Mesangial cell (primary cell): ENCODE data around the gene IPO4. TPM values are rescaled to one million over a fixed set of nuclear protein-coding genes. Genes with fewer than 3 reads are reported as not detected.

Experiments used
- total RNA-seq: library from RNA; depleted of rRNA; stranded (reverse); fragments of >200 nt; gene quantifications from 2 replicates; pipeline ENCODE4 v1.2.3, GENCODE V29; 2015

Gene IPO4, protein sequence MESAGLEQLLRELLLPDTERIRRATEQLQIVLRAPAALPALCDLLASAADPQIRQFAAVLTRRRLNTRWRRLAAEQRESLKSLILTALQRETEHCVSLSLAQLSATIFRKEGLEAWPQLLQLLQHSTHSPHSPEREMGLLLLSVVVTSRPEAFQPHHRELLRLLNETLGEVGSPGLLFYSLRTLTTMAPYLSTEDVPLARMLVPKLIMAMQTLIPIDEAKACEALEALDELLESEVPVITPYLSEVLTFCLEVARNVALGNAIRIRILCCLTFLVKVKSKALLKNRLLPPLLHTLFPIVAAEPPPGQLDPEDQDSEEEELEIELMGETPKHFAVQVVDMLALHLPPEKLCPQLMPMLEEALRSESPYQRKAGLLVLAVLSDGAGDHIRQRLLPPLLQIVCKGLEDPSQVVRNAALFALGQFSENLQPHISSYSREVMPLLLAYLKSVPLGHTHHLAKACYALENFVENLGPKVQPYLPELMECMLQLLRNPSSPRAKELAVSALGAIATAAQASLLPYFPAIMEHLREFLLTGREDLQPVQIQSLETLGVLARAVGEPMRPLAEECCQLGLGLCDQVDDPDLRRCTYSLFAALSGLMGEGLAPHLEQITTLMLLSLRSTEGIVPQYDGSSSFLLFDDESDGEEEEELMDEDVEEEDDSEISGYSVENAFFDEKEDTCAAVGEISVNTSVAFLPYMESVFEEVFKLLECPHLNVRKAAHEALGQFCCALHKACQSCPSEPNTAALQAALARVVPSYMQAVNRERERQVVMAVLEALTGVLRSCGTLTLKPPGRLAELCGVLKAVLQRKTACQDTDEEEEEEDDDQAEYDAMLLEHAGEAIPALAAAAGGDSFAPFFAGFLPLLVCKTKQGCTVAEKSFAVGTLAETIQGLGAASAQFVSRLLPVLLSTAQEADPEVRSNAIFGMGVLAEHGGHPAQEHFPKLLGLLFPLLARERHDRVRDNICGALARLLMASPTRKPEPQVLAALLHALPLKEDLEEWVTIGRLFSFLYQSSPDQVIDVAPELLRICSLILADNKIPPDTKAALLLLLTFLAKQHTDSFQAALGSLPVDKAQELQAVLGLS
- total RNA-seq, result 50.6 and 80.5 TPM in 2 replicates

DNA sequence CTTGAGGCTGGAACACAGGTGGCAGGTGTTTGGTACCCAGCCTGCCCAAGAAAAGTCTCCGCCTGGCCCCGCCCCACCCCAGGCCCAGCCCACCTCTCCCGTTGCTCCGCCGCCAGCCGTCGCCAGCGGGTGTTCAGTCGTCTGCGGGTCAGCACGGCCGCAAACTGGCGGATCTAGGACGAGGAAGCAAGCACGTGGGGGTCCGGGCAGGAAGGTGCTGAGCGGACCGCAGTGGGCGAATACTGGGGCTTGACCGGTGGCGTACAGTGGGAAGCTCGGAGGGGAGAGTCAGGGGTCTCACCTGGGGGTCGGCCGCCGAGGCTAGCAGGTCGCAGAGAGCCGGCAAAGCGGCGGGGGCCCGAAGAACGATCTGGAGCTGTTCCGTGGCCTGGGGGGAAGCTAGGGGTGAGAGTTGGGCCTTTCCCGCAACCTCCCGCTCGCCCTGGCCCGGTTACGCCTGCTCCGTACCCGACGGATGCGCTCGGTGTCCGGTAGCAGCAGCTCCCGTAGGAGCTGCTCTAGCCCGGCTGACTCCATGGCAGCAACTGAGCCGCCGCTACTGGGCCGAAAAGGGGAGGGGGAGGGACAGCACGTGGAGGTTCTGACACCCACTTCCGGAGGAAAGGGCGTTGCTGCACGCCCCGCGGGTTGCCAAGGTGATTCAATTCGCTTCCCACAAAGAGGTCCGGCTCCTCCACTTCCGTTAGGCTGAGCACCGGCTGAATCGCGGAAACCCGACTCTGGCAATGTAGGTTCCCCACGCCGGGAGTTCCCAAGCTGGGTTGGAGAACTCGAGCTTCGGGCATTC is at the start of gene IPO4:
IPO4 (minus strand) TSS at position 566 of the 808 bp plus-strand sequence; CDS start at position 537, 29 bp downstream.

DNA sequence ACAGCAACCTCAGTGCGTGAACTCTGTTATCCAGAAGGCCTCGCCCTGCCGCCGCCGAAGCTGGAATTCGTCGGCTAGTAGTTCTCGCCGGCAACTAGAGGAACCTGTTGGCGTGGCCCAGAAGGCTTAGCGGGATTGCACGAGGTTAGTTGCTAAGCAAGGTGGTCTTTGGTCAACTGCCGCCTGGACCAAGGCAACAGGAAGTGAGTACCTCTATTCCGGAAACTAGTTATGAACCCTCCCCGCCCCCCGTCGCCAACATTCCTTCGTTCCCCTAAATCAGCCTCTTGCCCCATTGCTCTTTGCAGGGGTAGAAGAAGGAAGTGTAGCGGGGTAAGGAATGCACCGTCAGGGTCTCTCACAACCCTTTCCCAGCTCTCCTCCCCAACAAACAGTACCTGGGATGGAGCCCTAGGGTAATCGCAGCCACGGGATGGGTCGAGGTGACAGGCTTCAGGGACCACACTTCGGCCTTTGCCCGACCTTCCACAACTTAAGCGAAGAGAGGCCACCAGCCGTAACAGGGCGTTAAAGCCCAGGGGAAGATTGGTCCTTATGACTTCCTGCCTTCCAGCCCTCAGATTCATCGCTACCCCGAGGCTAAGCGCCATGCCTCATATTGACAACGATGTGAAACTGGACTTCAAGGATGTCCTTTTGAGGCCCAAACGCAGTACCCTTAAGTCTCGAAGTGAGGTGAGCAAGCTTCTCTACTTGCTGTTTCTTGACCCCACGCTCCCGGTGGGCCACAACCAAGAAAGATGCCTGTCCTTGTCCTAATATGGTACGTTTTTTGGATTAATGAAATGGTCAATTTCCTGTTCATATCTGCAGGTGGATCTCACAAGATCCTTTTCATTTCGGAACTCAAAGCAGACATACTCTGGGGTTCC is 44.3 kb upstream of the IPO4 start, which contains the start of gene GMPR2:
GMPR2 (plus strand) TSS at position 285 of the 893 bp plus-strand sequence; CDS start at position 610, 325 bp downstream.

DNA sequence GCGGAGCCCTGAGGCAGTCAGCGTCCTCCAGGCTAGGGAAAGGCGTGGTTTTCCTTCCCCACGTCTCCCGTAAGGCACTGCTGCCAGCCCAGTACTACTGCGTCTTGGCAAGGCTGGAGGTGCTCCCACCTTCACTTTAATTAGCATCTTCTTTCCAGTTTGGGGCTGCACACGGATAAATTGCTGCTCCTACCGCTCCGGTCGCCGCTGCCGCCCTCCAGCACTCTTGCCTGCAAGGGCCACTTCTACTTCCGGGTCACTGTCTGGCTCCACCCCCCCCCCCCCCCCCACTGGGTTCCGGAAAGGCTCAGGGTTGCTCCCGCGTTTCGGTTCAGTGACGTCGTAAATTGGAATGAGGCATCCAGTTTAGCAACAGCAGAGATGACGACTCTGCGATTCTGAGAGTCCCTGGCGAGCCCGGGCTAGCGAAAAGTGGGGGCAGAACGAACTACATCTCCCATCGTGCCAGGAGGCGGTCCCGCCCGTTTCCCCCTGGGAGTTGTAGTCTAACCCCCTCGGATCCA is 43.6 kb upstream of the IPO4 start, which contains the start of gene NEDD8:
NEDD8 (minus strand) TSS at position 247 of the 524 bp plus-strand sequence; CDS start at position 147, 100 bp downstream.

DNA sequence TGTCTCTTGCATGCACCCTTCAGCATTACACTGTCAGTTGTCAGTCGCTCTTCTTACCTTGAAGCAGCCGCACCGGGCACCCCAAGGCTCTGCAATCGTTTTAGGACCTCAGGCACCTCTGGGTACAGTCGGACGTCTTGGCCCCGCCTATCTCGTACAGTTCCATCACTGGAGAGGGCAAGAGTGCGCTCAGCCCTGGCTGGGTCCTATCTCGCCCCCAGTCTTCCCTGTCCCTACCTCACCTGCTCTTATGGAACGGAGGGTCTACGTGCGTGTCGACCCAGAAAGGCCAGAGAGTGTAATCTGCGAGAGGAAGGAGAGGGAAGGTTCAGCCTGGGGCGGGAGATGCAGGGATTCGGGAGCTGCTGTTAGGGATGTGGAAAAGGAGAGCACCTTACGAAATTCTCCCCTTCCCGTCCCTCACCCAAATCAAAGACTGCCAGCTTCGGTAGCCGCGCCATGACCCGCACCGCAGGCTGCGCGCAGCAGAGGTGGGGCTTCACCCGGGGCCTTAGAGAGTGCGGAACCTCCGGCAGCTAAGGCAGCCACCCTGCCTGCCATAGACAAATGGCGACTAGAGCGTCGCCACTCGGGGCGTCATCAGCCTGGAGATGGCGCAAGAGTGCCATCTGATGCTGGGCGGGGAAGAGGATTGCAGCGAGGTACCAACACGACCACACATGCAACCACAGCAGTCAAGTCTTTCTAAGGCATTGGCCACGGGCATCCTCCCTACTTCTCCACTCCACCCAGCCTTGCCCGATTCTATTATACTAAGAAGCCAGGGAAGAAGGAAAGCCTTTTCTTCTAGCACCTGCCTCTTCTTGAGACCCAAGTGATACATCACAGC is 27.1 kb upstream of the IPO4 start, which contains the start of gene MDP1:
MDP1 (minus strand) TSS at position 572 of the 850 bp plus-strand sequence; CDS start at position 461, 111 bp downstream.

DNA sequence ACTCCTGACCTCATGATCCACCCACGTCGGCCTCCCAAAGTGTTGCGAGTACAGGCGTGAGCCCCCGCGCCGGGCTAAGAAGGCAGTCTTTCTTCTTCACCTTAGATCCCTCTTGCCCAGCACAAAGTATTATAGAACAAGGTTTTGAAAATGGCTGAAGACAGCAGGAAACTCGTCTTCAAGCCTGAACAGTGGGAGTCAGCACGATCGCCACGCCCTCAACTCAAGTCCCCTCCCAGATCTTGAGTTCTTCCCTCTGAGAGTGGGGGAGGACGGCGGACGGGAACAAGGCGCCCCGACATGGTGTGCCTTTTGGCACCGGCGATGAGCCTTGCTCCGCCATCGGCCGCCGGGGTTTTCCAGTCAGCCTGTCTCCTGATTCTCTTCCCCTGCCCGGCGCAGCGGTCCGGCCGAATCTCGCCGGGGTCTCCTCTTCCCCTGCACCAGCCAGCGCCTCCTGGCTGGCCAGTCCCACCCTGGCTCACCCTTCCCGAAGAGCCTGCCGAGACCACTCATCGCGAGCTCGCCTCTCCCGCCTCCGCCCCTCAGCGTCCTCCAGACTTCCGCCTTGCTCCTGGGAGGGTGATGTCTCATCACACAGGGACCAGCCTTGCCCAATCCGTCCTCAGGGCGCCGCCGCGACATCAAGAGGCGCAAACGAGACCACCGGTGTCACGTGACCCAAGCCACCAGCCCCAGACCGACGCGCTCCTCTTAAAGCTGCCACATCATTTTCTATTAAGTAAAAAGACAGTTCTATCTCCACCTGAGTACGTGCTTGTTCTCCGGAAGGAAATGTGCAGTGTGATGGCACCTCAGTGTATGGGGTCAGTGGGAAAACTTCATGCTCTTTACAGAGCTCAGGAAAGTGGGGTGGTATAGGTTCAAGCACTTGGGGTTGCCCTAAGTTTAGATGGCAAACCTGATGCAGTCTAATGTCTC is 24.6 kb upstream of the IPO4 start, which contains the start of gene CHMP4A:
CHMP4A (minus strand) TSS at position 565 of the 942 bp plus-strand sequence; CDS start at position 516, 49 bp downstream.

DNA sequence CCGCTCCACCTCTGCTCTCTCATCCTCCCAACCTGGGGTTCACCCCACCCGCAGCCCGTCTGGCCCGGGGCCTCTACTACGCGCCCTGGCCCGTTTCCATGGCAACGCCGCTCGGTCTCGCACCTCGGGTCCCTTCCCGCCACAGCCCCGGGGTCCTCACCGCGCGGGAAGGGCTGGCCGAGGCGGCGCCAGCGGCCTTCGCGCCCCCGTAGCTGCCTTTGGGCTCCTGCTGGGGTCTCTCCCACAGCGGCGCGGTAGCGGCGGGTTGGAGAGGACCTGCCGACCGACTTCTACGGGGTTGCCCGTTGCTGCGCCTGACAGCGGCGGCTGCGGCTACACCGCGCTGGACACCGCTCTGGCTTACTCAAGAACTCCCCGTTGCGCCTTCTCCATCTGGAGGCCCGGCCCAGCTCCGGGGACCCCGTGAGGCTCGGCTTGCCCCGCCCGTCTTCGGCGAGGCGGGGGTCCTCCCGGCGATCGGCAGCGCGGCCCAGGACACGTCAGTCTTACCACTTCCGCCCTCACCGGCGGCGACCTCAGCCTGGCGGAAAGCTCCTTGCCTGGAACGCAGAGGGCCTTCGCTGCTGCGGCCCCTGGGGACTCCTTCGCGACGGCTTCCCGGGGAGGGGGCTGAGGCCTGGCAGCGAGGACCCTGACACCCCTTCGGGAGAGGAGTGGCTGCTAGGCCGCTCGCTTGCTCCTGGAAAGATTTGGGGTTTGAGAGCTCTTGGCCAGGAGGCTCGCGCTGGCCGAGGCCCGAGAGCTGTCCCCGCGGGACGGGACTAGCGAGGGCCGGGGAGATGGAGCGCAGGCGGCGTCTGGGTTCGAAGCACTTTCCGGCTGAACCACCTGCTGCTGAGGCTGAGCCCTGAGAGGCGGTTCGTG is 6.8 kb upstream of the IPO4 start, which contains the start of gene TM9SF1:
TM9SF1 (minus strand) TSS at position 256 of the 885 bp plus-strand sequence. CDS start 422 bp downstream, outside the sequence.

DNA sequence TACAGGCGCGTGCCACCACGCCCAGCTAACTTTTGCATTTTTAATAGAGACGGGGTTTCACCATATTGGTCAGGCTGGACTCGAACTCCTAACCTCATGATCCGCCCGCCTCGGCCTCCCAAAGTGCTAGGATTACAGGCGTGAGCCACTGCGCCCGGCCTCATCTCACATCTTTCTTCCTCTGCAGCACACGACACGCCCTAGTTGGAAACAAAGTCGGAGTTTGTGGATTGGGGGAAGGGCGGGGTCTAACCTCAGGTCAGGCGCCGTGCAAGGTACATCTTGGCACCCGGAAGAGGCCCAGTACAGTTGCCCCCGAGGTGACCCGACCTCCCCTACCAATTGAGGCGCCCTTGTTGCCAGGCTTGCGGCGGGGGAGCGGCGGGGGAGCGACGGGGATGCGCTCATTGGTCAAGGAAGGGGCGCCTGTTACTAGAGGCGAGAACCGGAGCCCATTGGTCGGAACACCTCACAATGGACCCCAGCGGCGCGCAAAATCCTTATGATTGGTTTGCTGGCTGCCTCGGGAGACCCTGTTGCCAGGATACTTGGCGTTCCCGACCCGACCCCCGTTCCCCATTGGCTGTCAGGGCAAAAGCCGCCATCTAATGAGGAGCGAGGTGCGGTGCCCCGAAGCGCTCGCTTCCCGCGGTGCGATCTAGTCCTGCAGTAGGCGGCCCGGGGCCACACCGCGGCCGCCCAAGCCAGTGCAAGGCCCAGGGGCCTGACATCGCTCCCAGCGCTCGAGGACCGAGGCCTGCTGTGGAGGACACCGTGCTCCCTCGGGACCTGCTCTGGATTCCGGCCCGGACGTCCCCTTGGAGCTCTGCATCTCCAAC is 17.0 kb downstream of the IPO4 start, which contains the start of gene REC8:
REC8 (plus strand) TSS at position 659 of the 839 bp plus-strand sequence. CDS start 473 bp downstream, outside the sequence.

DNA sequence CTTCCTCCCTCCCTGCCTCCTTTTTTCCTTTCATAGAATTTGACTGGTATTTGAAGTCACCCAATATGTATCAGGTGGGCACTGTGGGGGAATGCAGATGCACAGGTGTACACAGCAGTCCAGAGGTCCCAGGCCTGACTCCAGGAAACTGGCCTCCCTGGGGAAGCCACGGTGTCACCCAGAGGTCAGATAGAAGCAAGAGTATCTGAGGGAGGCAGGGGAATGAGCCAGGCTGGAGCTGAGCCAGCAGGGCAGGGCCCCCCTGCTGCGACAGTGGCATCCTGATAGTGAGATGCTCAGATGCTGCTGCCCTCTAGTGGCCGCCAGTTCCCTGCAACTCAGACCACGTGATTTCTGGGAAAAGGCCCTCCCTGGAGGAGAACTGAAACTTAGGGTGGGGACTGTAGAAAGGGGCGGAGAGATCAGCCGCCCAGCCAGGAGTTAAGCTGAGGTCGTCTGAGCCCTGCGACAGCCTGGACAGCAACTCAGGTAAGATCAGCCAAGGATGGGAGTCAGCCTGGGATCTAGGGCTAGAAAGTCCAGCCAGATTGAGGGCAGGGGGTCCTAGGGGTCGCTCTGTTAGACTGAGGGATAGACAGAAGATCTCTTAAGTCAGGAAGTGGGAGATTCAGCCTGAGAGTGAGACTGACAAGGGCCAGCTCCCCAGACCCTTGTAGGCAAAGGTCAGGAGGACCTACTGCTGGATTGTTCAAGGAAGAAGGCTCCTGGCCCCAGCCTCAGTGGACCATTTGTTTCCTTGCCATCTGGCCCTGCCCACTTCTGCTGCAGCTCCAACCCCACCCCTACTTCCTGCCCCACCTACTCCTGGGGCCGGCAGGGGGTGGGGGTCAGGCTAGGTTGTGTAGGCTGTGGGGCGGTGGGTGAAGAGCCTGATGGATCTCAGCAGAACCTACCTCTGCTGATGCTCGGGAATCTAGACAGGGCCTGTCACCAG is 27.5 kb downstream of the IPO4 start, which contains the start of gene IRF9:
IRF9 (plus strand) TSS at position 416 of the 955 bp plus-strand sequence. CDS start 880 bp downstream, outside the sequence.

DNA sequence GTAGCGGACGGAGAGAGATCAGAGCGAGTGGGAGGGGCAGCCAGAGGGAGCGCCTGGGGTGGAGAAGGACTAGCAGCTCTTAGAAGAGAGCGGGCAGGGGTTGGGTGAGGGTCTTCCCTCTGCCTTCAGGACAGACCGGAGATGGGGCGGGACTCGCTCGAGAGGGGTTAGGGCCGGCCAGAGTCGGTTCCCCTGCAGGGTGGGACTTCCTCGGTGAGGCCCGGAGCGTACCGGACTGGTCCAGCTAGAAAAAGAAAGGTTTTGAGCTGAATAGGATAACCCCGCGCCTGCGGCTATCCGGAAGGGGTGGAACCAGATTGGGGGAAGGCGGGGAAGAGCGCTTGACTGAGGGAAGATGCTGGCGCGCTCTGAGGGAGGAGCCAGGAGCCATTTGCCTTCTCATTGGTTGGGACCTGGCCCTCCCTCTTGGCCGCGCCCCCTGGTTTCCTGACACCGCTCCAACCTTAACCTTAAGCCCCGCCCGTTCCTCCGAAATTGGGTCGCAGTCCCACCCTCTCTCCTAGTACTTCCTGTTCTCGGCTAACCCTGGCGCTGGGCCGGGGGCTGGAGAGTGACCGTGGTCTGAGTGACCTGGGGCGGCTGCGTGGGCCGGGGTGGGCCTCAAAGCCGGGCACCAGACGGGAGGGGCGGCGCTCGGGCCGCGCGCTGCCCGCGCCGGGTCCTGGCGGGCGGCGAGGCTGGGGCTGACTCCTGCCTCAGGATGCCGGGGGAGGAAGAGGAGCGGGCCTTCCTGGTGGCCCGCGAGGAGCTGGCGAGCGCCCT is 41.4 kb downstream of the IPO4 start, which contains the start of gene RNF31:
RNF31 (plus strand) TSS at position 521 of the 783 bp plus-strand sequence; CDS start at position 722, 201 bp downstream.

DNA sequence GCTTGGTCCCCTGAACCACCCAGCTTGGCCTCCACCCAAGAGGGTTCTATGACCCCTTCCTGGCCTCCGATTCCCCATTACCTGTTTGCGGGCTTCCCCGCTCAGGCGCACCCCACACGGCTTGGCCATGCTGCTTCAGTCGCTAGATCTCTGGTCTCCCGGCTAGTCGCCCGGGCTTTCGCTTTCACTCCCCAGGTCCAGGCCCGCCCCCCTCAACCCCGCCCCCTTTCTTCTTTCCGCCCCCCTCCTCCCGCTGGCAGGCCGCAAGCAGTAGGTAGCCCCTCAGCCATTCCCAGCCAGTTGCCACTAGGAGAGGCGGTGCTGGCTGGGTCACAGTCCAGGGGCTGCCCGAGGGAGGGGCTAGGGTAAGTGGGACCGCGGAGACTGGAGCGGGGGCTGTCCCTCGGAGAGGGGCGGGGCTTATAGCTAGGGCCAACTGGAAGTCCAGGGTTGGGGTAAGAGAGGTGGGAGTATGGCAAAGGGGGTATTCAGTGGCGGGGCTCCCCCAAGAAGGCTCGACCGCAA is 42.1 kb downstream of the IPO4 start, which contains the start of gene PSME2:
PSME2 (minus strand) TSS at position 158 of the 525 bp plus-strand sequence; CDS start at position 129, 29 bp downstream.

DNA sequence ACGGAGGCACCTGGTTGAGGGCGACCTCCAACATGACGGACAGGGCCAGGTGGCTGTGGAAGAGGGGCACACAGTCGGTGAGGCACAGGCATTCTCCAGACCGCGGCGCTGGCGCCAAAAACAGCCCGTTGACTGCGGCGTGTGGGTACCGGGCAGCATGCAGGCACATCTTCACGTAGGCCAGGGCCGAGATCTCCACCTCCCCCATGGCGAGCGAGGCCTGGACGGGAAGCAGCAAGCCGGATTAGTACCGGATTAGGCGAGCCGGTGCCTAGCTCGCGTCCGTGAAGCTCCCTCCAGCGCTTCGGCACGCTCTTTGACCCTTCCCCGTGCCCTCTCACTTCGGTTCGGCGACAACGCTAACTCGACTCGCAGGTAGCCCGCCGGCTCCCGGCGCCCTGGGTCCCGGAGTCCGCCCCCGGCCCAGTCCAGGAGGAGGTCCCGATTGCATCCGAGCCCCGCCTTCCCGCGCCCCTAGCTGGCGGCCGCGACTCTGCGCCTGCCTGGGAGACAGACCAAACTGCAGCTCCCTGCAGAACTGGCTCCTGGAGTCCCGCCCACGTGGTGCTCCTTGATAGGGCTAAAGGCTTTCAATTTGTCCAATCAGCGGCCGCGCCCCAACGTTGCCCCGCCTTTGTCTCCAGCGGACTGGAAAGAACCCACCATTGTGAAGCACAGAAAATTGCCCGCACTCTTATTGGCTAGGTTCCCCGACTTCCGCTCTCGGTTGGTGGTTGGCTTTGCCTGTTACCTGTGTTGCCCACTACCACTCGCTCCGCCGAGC is 47.3 kb downstream of the IPO4 start, which contains the start of gene EMC9:
EMC9 (minus strand) TSS at position 495 of the 784 bp plus-strand sequence; CDS start at position 208, 287 bp downstream.

